HG02759 (cell line): ENCODE data around the gene ARID3A.
"Not testable (repeated sequence)": the region's sequence is repeated elsewhere in the genome, so short reads cannot be mapped to it uniquely, and the experiment has no call there.

Experiments
- ATAC-seq: cut with Tn5 transposase; IDR thresholded peaks from one replicate; pipeline ENCODE4 v1.9.1; 2021; ENCODE audit warnings: mild to moderate bottlenecking, moderate library complexity; ENCODE audit not compliant: unreplicated experiment

ARID3A gene, protein sequence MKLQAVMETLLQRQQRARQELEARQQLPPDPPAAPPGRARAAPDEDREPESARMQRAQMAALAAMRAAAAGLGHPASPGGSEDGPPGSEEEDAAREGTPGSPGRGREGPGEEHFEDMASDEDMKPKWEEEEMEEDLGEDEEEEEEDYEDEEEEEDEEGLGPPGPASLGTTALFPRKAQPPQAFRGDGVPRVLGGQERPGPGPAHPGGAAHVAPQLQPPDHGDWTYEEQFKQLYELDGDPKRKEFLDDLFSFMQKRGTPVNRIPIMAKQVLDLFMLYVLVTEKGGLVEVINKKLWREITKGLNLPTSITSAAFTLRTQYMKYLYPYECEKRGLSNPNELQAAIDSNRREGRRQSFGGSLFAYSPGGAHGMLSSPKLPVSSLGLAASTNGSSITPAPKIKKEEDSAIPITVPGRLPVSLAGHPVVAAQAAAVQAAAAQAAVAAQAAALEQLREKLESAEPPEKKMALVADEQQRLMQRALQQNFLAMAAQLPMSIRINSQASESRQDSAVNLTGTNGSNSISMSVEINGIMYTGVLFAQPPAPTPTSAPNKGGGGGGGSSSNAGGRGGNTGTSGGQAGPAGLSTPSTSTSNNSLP

DNA sequence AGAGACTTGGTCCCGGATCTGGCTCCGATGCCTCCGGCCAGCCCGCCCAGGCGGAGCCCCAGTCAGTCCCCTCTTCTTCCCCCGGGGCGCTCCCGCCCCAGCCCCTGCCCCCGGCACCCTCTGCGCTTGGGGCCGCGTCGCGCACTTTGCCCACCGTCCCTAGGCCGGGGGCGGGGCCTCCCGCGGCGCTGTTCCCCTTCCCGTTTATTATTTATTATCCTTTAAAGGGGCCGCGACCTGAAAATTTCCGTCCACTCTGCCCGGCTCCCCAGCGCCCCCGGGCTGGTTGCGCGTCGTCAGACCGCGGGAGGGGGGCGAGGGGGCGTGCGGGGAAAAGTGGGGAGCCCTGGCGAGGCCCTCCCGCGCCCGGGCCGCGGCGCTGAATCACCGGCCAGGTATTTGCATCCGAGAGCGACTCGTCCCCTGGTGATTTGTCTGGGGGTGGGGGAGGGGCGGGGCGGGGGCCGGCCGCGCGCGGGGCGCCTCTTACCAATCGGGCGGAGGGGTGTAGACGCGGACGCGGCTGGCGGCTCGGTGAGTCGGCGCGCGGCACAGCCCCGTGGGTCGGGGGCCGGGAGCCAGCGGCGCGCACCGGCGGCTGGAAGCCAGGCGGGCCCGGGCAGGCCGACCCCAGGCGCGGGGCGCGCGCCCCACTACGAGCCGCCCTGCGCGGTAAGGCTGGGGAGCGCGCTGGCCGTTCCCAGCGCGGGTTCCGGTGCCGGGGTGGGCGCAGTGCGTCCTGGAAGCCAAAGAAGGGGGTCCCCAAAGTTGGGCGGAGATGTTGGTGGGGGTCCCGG, at the start of gene ARID3A:
Gene ARID3A, plus strand, starts transcription at position 510 of the 797 bp plus-strand sequence. CDS start 3,494 bp downstream, outside the sequence.
- peak; percentile 65 for ATAC-seq

DNA sequence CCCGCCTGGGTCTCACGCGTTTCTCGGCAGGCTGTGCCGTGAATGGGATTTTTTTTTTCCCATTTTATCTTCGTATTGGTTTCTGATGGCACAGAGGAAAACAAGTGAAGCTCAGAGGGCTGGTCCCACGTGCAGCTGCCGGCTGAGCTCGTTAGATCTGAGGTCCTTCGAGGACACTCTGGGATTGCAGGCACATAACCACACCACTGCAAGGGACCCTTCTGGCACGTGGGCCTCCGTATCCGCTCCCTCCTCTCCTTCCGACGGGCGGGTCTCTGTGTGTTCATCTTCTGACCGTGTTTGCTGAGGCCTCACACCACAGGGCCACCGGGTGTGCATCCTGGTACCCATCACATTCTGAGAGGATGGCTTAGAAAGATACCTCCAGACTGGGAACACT, 49.7 kb upstream of the ARID3A start:
- no peak for ATAC-seq

GRCh38 chr19:876780-877314, 49.0 kb upstream of the ARID3A start:
- no peak for ATAC-seq

- ATAC-seq, result not testable (repeated sequence)
Measured at GRCh38 chr19:877992-878660, 47.7 kb upstream of the ARID3A start.

DNA sequence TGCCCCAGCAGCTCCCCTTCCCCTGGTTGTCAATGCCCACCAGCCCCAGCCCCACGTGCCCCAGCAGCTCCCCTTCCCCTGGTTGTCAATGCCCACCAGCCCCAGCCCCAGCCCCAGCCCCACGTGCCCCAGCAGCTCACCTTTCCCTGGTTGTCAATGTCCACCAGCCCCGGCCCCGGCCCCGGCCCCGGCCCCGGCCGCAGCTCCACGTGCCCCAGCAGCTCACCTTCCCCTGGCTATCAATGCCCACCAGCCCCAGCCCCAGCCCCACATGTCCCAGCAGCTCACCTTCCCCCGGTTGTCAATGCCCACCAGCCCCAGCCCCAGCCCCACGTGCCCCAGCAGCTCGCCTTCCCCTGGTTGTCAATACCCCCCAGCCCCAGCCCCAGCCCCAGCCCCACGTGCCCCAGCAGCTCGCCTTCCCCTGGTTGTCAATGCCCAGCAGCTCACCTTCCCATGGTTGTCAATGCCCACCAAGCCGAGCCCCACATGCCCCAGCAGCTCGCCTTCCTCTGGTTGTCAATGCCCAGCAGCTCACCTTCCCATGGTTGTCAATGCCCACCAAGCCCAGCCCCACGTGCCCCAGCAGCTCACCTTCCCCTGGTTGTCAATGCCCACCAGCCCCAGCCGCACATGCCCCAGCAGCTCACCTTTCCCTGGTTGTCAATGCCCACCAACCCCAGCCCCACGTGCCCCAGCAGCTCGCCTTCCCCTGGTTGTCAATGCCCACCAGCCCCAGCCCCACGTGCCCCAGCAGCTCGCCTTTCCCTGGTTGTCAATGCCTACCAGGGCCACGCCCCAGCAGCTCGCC, 46.9 kb upstream of the ARID3A start:
- ATAC-seq, result not testable (repeated sequence)

DNA sequence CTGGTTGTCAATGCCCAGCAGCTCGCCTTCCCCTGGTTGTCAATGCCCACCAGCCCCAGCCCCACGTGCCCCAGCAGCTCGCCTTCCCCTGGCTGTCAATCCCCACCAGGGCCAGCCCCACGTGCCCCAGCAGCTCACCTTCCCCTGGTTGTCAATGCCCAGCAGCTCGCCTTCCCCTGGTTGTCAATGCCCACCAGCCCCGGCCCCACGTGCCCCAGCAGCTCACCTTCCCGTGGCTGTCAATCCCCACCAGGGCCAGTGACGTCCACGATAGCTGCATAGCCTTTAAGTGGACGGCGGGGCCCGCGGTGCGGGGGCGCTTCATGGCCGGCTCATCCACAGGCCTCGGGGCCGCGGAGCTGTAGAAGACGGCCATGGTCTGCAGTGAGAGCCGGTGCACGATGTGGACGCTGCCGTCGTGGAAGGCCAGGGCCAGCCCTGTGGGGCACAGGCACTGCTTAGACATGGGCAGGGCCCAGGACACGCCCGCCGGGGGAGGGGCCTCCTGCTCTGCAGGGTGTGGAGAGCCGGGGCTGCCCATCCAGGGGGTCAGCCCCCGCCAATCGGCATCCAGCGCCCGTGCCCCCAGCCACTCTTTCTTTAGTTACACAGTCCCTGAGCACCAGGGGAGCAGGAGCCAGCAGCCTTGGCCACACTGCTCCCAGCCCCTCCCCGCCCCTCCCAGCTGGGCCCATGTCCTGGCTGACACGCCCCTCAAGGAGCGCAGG, 46.0 kb upstream of the ARID3A start:
- no peak for ATAC-seq

- ATAC-seq, result no peak
Measured at GRCh38 chr19:881385-882071, 44.3 kb upstream of the ARID3A start.

- no peak for ATAC-seq
Measured at GRCh38 chr19:882871-883497, 42.9 kb upstream of the ARID3A start.

DNA sequence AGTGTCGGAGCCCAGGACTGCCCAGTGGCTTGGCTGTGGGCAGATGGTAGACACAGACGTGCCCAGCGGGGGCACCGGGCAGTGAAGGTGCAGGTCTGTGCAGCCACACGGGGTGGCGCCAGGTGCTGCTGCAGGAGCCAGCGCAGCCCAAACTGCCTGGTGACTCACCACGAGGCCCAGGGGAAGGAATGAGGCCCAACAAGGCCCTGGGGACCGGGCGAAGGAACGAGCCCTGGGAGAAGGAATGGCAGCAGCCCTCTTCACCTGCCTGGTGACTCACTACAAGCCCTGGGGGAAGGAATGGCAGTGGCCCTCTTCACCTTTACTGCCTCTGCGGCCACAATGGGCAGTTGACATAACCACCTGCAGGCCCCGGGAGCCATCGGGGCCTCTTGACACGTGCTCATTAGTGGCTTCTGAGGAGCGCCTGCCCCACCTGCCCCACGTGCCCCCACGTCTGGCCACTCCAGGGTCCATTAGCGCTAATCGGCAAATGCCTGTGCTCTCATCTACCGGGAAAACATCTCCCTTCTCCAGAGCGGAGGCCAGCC, 42.1 kb upstream of the ARID3A start:
- no peak for ATAC-seq

GRCh38 chr19:884420-885211, 41.2 kb upstream of the ARID3A start:
- no peak for ATAC-seq

GRCh38 chr19:885536-886224, 40.2 kb upstream of the ARID3A start:
- ATAC-seq, result no peak

GRCh38 chr19:887072-887471, 38.8 kb upstream of the ARID3A start:
- ATAC-seq, result no peak

- no peak for ATAC-seq
Measured at GRCh38 chr19:887599-887998, 38.2 kb upstream of the ARID3A start.

DNA sequence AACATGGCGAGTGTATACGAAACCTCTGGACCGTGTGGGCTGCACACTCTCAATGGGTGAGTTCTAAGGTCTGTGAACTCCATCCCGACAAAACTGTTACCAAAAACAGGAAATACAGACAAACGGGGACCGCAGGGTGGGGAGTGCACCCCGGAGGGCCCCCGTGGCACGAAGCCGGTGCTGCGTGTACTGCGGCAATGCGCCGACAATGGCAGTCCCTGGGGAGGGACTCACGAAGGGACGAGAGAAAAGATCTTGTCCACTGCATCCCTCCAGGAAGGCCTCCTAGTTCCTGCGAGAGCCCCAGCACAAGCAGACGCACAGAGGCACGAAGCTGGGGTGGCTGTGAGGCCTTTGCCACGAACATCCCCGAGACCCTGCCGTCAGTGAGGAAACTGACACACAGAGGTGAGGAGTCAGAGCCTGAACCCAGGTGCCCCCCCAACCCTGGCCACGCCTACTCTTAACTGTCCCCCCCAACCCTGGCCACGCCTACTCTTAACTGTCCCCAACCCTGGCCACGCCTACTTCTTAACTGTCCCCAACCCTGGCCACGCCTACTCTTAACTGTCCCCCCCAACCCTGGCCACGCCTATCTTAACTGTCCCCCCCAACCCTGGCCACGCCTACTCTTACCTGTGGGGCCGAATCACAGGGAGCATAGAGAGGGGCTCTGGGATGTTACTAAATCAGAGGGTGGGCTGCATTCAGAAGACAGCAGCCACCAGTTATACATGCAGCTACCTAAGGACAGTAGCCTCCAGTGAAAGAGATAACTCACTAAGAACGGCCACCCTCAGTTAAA, 37.1 kb upstream of the ARID3A start:
- no peak for ATAC-seq

GRCh38 chr19:889662-890295, 36.1 kb upstream of the ARID3A start:
- no peak for ATAC-seq
